Neural crest cell (in vitro differentiated cells): ENCODE data around the gene PRMT9. TPM values are rescaled to one million over a fixed set of nuclear protein-coding genes. Genes with fewer than 3 reads are reported as not detected.

ENCODE experiments used
- DNase-seq: peaks from one replicate; pipeline ENCODE4 v3.0.0; 2021; ENCODE audit warnings: low read depth, mixed read lengths, low spot score
- H3K27ac Mint-ChIP-seq: one replicate; pipeline ENCODE4 v1.8.0; 2021; ENCODE audit warnings: mild to moderate bottlenecking, mixed read lengths; ENCODE audit not compliant: unreplicated experiment
- H3K27me3 Mint-ChIP-seq: 2 replicates; pipeline ENCODE4 v1.8.0; 2021; ENCODE audit warnings: low read depth, mild to moderate bottlenecking, mixed read lengths
- H3K36me3 Mint-ChIP-seq: 2 replicates; pipeline ENCODE4 v1.8.0; 2021; ENCODE audit warnings: low read depth, mild to moderate bottlenecking, mixed read lengths
- H3K4me1 Mint-ChIP-seq: 2 replicates; pipeline ENCODE4 v1.8.0; 2021; ENCODE audit warnings: mixed read lengths
- H3K4me3 Mint-ChIP-seq: one replicate; pipeline ENCODE4 v1.8.0; 2021; ENCODE audit warnings: mild to moderate bottlenecking, mixed read lengths
- H3K9me3 Mint-ChIP-seq: 2 replicates; pipeline ENCODE4 v1.8.0; 2021; ENCODE audit warnings: mixed read lengths
- CTCF ChIP-seq: fragments of 200-600 bp; sonication (generic); conservative IDR thresholded peaks from 2 replicates; pipeline ENCODE4 v1.5.0; 2021; ENCODE audit warnings: antibody characterized with exemption, mild to moderate bottlenecking
- total RNA-seq: library from RNA; stranded (reverse); gene quantifications from 2 replicates; pipeline ENCODE4 v1.2.1, GENCODE V29; 2021

Gene PRMT9
- total RNA-seq, 1 donor from 2014 or later: 10.2 TPM

GRCh38 chr4:147655639-147656038 lies 28.3 kb downstream of the PRMT9 start:
- no peak for DNase-seq
- no peak overlapping the region for H3K4me3 Mint-ChIP-seq
- H3K27me3 Mint-ChIP-seq: no peaks in the 10 kb centered on the region
- TF ChIP-seq CTCF: no peak
- no peaks in the 10 kb centered on the region for H3K9me3 Mint-ChIP-seq
- H3K4me1 Mint-ChIP-seq: no peaks in the 10 kb centered on the region
- no peak overlapping the region for H3K27ac Mint-ChIP-seq
- H3K36me3 Mint-ChIP-seq: peaks cover 10% of the 10 kb centered on the region

- H3K9me3 Mint-ChIP-seq: no peaks in the 10 kb centered on the region
- DNase-seq: no peak
- no peaks in the 10 kb centered on the region for H3K27me3 Mint-ChIP-seq
- no peaks in the 10 kb centered on the region for H3K4me1 Mint-ChIP-seq
- H3K4me3 Mint-ChIP-seq: no peak overlapping the region
- H3K27ac Mint-ChIP-seq: no peak overlapping the region
- peaks cover 27% of the 10 kb centered on the region for H3K36me3 Mint-ChIP-seq
- no peak for TF ChIP-seq CTCF
These were observed 32.4 kb downstream of the PRMT9 start for GRCh38 chr4:147651563-147651962.

GRCh38 chr4:147648656-147649055 lies 35.3 kb downstream of the PRMT9 start:
- no peak for DNase-seq
- Mint-ChIP-seq H3K27ac (no peak overlapping the region), H3K4me3 (no peak overlapping the region), H3K27me3 (no peaks in the 10 kb centered on the region), H3K9me3 (no peaks in the 10 kb centered on the region), H3K4me1 (no peaks in the 10 kb centered on the region), H3K36me3 (peaks cover 20% of the 10 kb centered on the region)
- TF ChIP-seq CTCF: no peak

- no peak for TF ChIP-seq CTCF
- no peak overlapping the region for H3K4me3 Mint-ChIP-seq
- DNase-seq: no peak
- no peaks in the 10 kb centered on the region for H3K27me3 Mint-ChIP-seq
- H3K4me1 Mint-ChIP-seq: no peaks in the 10 kb centered on the region
- peaks cover 31% of the 10 kb centered on the region for H3K36me3 Mint-ChIP-seq
- no peaks in the 10 kb centered on the region for H3K9me3 Mint-ChIP-seq
- H3K27ac Mint-ChIP-seq: no peak overlapping the region
These were observed 38.9 kb downstream of the PRMT9 start for GRCh38 chr4:147645099-147645498.

- H3K4me3 Mint-ChIP-seq: no peak overlapping the region
- H3K4me1 Mint-ChIP-seq: peaks cover 2% of the 10 kb centered on the region
- no peak for TF ChIP-seq CTCF
- no peak for DNase-seq
- H3K9me3 Mint-ChIP-seq: no peaks in the 10 kb centered on the region
- H3K36me3 Mint-ChIP-seq: peaks cover 30% of the 10 kb centered on the region
- no peak overlapping the region for H3K27ac Mint-ChIP-seq
- no peaks in the 10 kb centered on the region for H3K27me3 Mint-ChIP-seq
These were observed 39.5 kb downstream of the PRMT9 start for GRCh38 chr4:147644471-147644870.

- Mint-ChIP-seq H3K4me3 (no peak overlapping the region), H3K27ac (no peak overlapping the region), H3K36me3 (peaks cover 26% of the 10 kb centered on the region), H3K4me1 (peaks cover 9% of the 10 kb centered on the region), H3K27me3 (no peaks in the 10 kb centered on the region), H3K9me3 (no peaks in the 10 kb centered on the region)
- DNase-seq: no peak
- no peak for TF ChIP-seq CTCF
These were observed 40.3 kb downstream of the PRMT9 start for GRCh38 chr4:147643616-147644015.
